Neural cell (in vitro differentiated cells): Measurements from ENCODE around the gene GOLGA3. TPM values are rescaled to one million over a fixed set of nuclear protein-coding genes. Genes with fewer than 3 reads are reported as not detected.

Experiments
- H2AFZ ChIP-seq: fragments of 200-600, 300-800 bp; sonication (generic), shearing (Covaris generic); 2 replicates; pipeline ENCODE4 v1.6.0; 2014; ENCODE audit warnings: low read depth, mild to moderate bottlenecking, antibody characterized with exemption, low read length, moderate library complexity
- H3F3A ChIP-seq: fragments of 200-600 bp; shearing (Covaris generic); 2 replicates; pipeline ENCODE4 v1.6.1; 2016; ENCODE audit warnings: mild to moderate bottlenecking, moderate library complexity, mixed read lengths, antibody characterized with exemption, low read length; ENCODE audit not compliant: insufficient read depth, poor library complexity, severe bottlenecking
- H3K27ac ChIP-seq: fragments of 200-600, 300-800 bp; sonication (generic), shearing (Covaris generic); 2 replicates; pipeline ENCODE4 v1.5.1; 2014; ENCODE audit warnings: mild to moderate bottlenecking, low read length, moderate library complexity
- H3K27me3 ChIP-seq: fragments of 300-800, 200-600 bp; sonication (generic), shearing (Covaris generic); 2 replicates; pipeline ENCODE4 v1.6.0; 2014; ENCODE audit warnings: mild to moderate bottlenecking, low read depth, low read length, moderate library complexity; ENCODE audit not compliant: insufficient read depth
- H3K36me3 ChIP-seq: fragments of 300-800, 200-600 bp; sonication (generic), shearing (Covaris generic); 2 replicates; pipeline ENCODE4 v1.5.1; 2014; ENCODE audit warnings: mild to moderate bottlenecking, antibody characterized with exemption, low read length, moderate library complexity; ENCODE audit not compliant: insufficient read depth
- H3K4me2 ChIP-seq: fragments of 300-800, 200-600 bp; sonication (generic), shearing (Covaris generic); 2 replicates; pipeline ENCODE4 v1.6.0; 2014; ENCODE audit warnings: mild to moderate bottlenecking, low read length
- H3K4me3 ChIP-seq: fragments of 300-800, 200-600 bp; sonication (generic), shearing (Covaris generic); 2 replicates; pipeline ENCODE4 v1.5.1; 2014; ENCODE audit warnings: mild to moderate bottlenecking, low read length, moderate library complexity
- H3K79me2 ChIP-seq: fragments of 200-600 bp; shearing (Covaris generic); replicated peaks from 2 replicates; pipeline ENCODE4 v1.6.0; 2014; ENCODE audit warnings: mild to moderate bottlenecking, low read length, moderate library complexity; ENCODE audit not compliant: insufficient read depth
- H3K9ac ChIP-seq: fragments of 300-800, 200-600 bp; sonication (generic), shearing (Covaris generic); 2 replicates; pipeline ENCODE4 v1.6.1; 2016; ENCODE audit warnings: mild to moderate bottlenecking, low read length, mixed read lengths
- H3K9me2 ChIP-seq: fragments of 200-600 bp; shearing (Covaris generic); 2 replicates; pipeline ENCODE4 v1.6.1; 2016; ENCODE audit warnings: mild to moderate bottlenecking, low read length, mixed read lengths; ENCODE audit not compliant: insufficient read depth
- H3K9me3 ChIP-seq: fragments of 200-600, 300-800 bp; sonication (generic), shearing (Covaris generic); 2 replicates; pipeline ENCODE4 v1.6.1; 2016; ENCODE audit warnings: mild to moderate bottlenecking, mixed run types, low read length, moderate library complexity, mixed read lengths
- H4K20me1 ChIP-seq: fragments of 200-600 bp; shearing (Covaris generic); 2 replicates; pipeline ENCODE4 v1.6.1; 2016; ENCODE audit warnings: mild to moderate bottlenecking, mixed run types; ENCODE audit not compliant: insufficient read depth
- EP300 ChIP-seq: fragments of 450-650 bp; conservative IDR thresholded peaks from 2 replicates; pipeline ENCODE4 v1.6.1; 2014; ENCODE audit warnings: antibody characterized with exemption, mild to moderate bottlenecking, moderate library complexity; ENCODE audit not compliant: poor library complexity, severe bottlenecking
- EZH2 ChIP-seq: fragments of 200-600, 300-800 bp; shearing (Covaris generic), sonication (generic); IDR thresholded peaks from 2 replicates; pipeline ENCODE4 v1.6.1; 2014; ENCODE audit warnings: antibody characterized with exemption, low read length, borderline replicate concordance, mild to moderate bottlenecking; ENCODE audit not compliant: insufficient read depth, poor library complexity, severe bottlenecking
- MXI1 ChIP-seq: fragments of 450-650 bp; conservative IDR thresholded peaks from 2 replicates; pipeline ENCODE4 v1.6.1; 2014; ENCODE audit warnings: antibody characterized with exemption, mild to moderate bottlenecking; ENCODE audit not compliant: poor library complexity, severe bottlenecking
- POLR2AphosphoS5 ChIP-seq: IDR thresholded peaks from 2 replicates; pipeline ENCODE4 v1.6.1; 2012
- RAD21 ChIP-seq: fragments of 450-650 bp; conservative IDR thresholded peaks from 2 replicates; pipeline ENCODE4 v1.6.1; 2014; ENCODE audit warnings: antibody characterized with exemption, mild to moderate bottlenecking, moderate library complexity
- SMC3 ChIP-seq: fragments of 450-650 bp; conservative IDR thresholded peaks from 2 replicates; pipeline ENCODE4 v1.6.1; 2014; ENCODE audit warnings: antibody characterized with exemption, mild to moderate bottlenecking, moderate library complexity; ENCODE audit not compliant: poor library complexity
- TAF1 ChIP-seq: IDR thresholded peaks from 2 replicates; pipeline ENCODE4 v1.6.1; 2012; ENCODE audit warnings: low read depth
- polyA plus RNA-seq: library from polyadenylated mRNA; depleted of rRNA; stranded (reverse); fragments of >200 nt; gene quantifications from 2 replicates; pipeline ENCODE4 v1.2.3, GENCODE V29; 2014
- TF ChIP-seq, protein P1 (sequence below): fragments of 450-650 bp; IDR thresholded peaks from 2 replicates; pipeline ENCODE4 v1.5.1; 2014; ENCODE audit warnings: antibody characterized with exemption, mild to moderate bottlenecking, moderate library complexity; ENCODE audit not compliant: poor library complexity, severe bottlenecking
- TF ChIP-seq, protein P2 (sequence below): IDR thresholded peaks from 2 replicates; pipeline ENCODE4 v1.6.1; 2012; ENCODE audit warnings: borderline replicate concordance

The GOLGA3 gene
- polyA plus RNA-seq, 1 donor from 2014 or later: 16.7 TPM

- no peak overlapping the region for H3K9ac ChIP-seq
- no peak overlapping the region for H2AFZ ChIP-seq
- no peak overlapping the region for H3K27ac ChIP-seq
- H3F3A ChIP-seq: no peaks in the 10 kb centered on the region
- H3K4me2 ChIP-seq: no peak overlapping the region
- no peaks in the 10 kb centered on the region for H4K20me1 ChIP-seq
- H3K9me2 ChIP-seq: no peaks in the 10 kb centered on the region
- H3K79me2 ChIP-seq: no peaks in the 10 kb centered on the region
- H3K4me3 ChIP-seq: no peak overlapping the region
- H3K36me3 ChIP-seq: no peaks in the 10 kb centered on the region
- no peaks in the 10 kb centered on the region for H3K27me3 ChIP-seq
- TF ChIP-seq POLR2AphosphoS5: no peak
- TF ChIP-seq TAF1: no peak
- no peak for TF ChIP-seq EZH2
- no peak for TF ChIP-seq SMC3
- TF ChIP-seq MXI1: no peak
- no peak for TF ChIP-seq EP300
- no peak for TF ChIP-seq RAD21
- TF ChIP-seq, protein P1, sequence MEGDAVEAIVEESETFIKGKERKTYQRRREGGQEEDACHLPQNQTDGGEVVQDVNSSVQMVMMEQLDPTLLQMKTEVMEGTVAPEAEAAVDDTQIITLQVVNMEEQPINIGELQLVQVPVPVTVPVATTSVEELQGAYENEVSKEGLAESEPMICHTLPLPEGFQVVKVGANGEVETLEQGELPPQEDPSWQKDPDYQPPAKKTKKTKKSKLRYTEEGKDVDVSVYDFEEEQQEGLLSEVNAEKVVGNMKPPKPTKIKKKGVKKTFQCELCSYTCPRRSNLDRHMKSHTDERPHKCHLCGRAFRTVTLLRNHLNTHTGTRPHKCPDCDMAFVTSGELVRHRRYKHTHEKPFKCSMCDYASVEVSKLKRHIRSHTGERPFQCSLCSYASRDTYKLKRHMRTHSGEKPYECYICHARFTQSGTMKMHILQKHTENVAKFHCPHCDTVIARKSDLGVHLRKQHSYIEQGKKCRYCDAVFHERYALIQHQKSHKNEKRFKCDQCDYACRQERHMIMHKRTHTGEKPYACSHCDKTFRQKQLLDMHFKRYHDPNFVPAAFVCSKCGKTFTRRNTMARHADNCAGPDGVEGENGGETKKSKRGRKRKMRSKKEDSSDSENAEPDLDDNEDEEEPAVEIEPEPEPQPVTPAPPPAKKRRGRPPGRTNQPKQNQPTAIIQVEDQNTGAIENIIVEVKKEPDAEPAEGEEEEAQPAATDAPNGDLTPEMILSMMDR: no peak
- TF ChIP-seq, protein P2, sequence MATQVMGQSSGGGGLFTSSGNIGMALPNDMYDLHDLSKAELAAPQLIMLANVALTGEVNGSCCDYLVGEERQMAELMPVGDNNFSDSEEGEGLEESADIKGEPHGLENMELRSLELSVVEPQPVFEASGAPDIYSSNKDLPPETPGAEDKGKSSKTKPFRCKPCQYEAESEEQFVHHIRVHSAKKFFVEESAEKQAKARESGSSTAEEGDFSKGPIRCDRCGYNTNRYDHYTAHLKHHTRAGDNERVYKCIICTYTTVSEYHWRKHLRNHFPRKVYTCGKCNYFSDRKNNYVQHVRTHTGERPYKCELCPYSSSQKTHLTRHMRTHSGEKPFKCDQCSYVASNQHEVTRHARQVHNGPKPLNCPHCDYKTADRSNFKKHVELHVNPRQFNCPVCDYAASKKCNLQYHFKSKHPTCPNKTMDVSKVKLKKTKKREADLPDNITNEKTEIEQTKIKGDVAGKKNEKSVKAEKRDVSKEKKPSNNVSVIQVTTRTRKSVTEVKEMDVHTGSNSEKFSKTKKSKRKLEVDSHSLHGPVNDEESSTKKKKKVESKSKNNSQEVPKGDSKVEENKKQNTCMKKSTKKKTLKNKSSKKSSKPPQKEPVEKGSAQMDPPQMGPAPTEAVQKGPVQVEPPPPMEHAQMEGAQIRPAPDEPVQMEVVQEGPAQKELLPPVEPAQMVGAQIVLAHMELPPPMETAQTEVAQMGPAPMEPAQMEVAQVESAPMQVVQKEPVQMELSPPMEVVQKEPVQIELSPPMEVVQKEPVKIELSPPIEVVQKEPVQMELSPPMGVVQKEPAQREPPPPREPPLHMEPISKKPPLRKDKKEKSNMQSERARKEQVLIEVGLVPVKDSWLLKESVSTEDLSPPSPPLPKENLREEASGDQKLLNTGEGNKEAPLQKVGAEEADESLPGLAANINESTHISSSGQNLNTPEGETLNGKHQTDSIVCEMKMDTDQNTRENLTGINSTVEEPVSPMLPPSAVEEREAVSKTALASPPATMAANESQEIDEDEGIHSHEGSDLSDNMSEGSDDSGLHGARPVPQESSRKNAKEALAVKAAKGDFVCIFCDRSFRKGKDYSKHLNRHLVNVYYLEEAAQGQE: no peak
- H3K9me3 ChIP-seq: no peaks in the 10 kb centered on the region
These were observed 97.1 kb downstream of the GOLGA3 start for GRCh38 chr12:132731574-132731973.

GRCh38 chr12:132730353-132730752 is 98.3 kb downstream of the GOLGA3 start:
- Histone ChIP-seq H3F3A (no peaks in the 10 kb centered on the region), H3K4me2 (no peak overlapping the region), H3K9me2 (no peaks in the 10 kb centered on the region), H3K27me3 (no peaks in the 10 kb centered on the region), H3K27ac (no peak overlapping the region), H3K4me3 (no peak overlapping the region), H3K36me3 (no peaks in the 10 kb centered on the region), H2AFZ (no peak overlapping the region), H4K20me1 (no peaks in the 10 kb centered on the region), H3K79me2 (no peaks in the 10 kb centered on the region), H3K9ac (no peak overlapping the region), H3K9me3 (no peaks in the 10 kb centered on the region)
- TF ChIP-seq MXI1 (no peak), EZH2 (no peak)
